OCI-LY3 (cell line): ENCODE results near the gene ZPLD1.

Experiments
- H2AFZ ChIP-seq: fragments of 200-600, 300-600 bp; shearing (Covaris generic); 2 replicates; pipeline ENCODE4 v1.6.0; 2014; ENCODE audit warnings: antibody characterized with exemption, low read depth, low read length
- H3K27ac ChIP-seq: fragments of 200-600, 300-600 bp; sonication (generic); 2 replicates; pipeline ENCODE4 v1.5.1; 2014; ENCODE audit warnings: mild to moderate bottlenecking, low read length, moderate library complexity, mixed read lengths
- H3K27me3 ChIP-seq: fragments of 200-600, 300-600 bp; sonication (generic); 2 replicates; pipeline ENCODE4 v1.6.1; 2014; ENCODE audit warnings: low read depth, low read length, mixed read lengths
- H3K36me3 ChIP-seq: fragments of 200-600, 300-600 bp; sonication (generic); replicated peaks from 2 replicates; pipeline ENCODE3; 2014; ENCODE audit warnings: low read depth, low read length, mixed read lengths
- H3K4me1 ChIP-seq: fragments of 300-600, 200-600 bp; sonication (generic); 2 replicates; pipeline ENCODE4 v1.6.1; 2014; ENCODE audit warnings: low read length, mixed read lengths
- H3K4me2 ChIP-seq: fragments of 200-600, 300-600 bp; sonication (generic); 2 replicates; pipeline ENCODE4 v1.6.1; 2014; ENCODE audit warnings: low read length, mixed read lengths
- H3K4me3 ChIP-seq: fragments of 300-600, 200-600 bp; sonication (generic); 2 replicates; pipeline ENCODE4 v1.5.1; 2014; ENCODE audit warnings: antibody characterized with exemption, mild to moderate bottlenecking, low read length, moderate library complexity
- H3K79me2 ChIP-seq: fragments of 300-600, 200-600 bp; shearing (Covaris generic); 2 replicates; pipeline ENCODE4 v1.6.1; 2014; ENCODE audit warnings: mild to moderate bottlenecking, low read length, mixed read lengths
- H3K9ac ChIP-seq: fragments of 300-600, 200-600 bp; shearing (Covaris generic); 2 replicates; pipeline ENCODE4 v1.6.0; 2014; ENCODE audit warnings: mild to moderate bottlenecking, low read length, moderate library complexity
- H3K9me3 ChIP-seq: fragments of 200-600, 300-600 bp; shearing (Covaris generic); 2 replicates; pipeline ENCODE4 v1.6.1; 2014; ENCODE audit warnings: low read length, mixed read lengths; ENCODE audit not compliant: insufficient read depth
- H4K20me1 ChIP-seq: fragments of 200-600, 300-600 bp; sonication (generic); 2 replicates; pipeline ENCODE4 v1.6.1; 2016; ENCODE audit warnings: low read length, mixed read lengths; ENCODE audit not compliant: insufficient read depth
- CTCF ChIP-seq: fragments of 200-600, 300-600 bp; sonication (generic); IDR thresholded peaks from 2 replicates; pipeline ENCODE4 v1.5.1; 2014; ENCODE audit warnings: antibody characterized with exemption, low read length, low read depth
- EZH2phosphoT487 ChIP-seq: fragments of 200-600 bp; shearing (Covaris generic); IDR thresholded peaks from 2 replicates; pipeline ENCODE4 v1.6.1; 2018; ENCODE audit warnings: antibody characterized with exemption, mixed run types, low read depth

Gene ZPLD1

DNA sequence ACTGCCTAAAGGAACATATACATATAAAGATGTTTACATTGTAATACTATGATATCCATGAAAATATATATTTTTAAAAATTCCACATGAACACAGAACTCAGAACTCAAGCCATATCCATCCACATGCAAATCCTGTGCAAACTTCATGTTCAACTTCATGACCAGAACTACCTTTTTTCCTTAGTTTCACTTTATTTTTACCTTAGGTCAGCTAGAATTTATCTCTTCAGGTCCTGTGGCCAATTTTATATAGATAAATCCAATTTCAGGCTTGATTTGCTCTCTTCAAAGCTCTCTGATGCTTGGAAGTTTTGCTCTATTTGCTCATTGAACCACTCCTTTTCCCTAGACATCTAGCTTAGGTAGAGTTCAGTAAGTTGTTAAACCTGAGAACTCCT is 38.8 kb downstream of the ZPLD1 start:
- Histone ChIP-seq H3K27me3 (no peaks in the 10 kb centered on the region), H3K27ac (no peak overlapping the region), H3K4me1 (no peaks in the 10 kb centered on the region), H3K9me3 (no peaks in the 10 kb centered on the region), H3K9ac (no peak overlapping the region), H4K20me1 (no peaks in the 10 kb centered on the region), H3K4me2 (no peak overlapping the region), H3K79me2 (no peaks in the 10 kb centered on the region), H2AFZ (no peak overlapping the region), H3K36me3 (no peaks in the 10 kb centered on the region), H3K4me3 (no peak overlapping the region)
- TF ChIP-seq EZH2phosphoT487 (no peak), CTCF (no peak)

GRCh38 chr3:102474207-102474606 is 39.4 kb downstream of the ZPLD1 start:
- Histone ChIP-seq H3K4me3 (no peak overlapping the region), H3K4me1 (no peaks in the 10 kb centered on the region), H3K27me3 (no peaks in the 10 kb centered on the region), H3K9me3 (no peaks in the 10 kb centered on the region), H3K79me2 (no peaks in the 10 kb centered on the region), H3K4me2 (no peak overlapping the region), H3K27ac (no peak overlapping the region), H3K9ac (no peak overlapping the region), H2AFZ (no peak overlapping the region), H3K36me3 (no peaks in the 10 kb centered on the region), H4K20me1 (no peaks in the 10 kb centered on the region)
- TF ChIP-seq CTCF (no peak), EZH2phosphoT487 (no peak)

GRCh38 chr3:102476198-102476597 is 41.4 kb downstream of the ZPLD1 start:
- Histone ChIP-seq H3K9me3 (no peaks in the 10 kb centered on the region), H3K4me2 (no peak overlapping the region), H3K4me3 (no peak overlapping the region), H3K79me2 (no peaks in the 10 kb centered on the region), H2AFZ (no peak overlapping the region), H3K9ac (no peak overlapping the region), H3K4me1 (no peaks in the 10 kb centered on the region), H3K27ac (no peak overlapping the region), H3K27me3 (no peaks in the 10 kb centered on the region), H3K36me3 (no peaks in the 10 kb centered on the region), H4K20me1 (no peaks in the 10 kb centered on the region)
- TF ChIP-seq EZH2phosphoT487 (no peak), CTCF (no peak)

DNA sequence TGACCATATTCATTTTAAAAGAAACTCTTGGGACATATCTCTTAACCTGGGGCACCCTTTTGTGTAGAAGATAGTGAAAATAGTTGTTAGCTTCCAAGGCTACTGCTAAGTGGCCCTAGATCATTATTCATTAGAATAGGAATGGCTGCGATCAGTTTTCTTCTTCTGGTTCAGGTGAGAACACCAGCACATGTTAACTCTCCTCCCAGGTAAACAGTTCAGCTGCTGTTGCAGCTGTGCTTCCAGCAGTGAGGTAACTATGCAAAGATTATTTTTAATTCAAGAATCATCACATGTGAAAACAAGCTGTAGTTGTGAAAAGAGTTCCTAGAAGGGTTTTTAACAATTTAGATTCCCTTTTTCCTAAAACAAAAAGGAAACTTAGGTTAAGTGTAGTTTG is 43.3 kb downstream of the ZPLD1 start:
- Histone ChIP-seq H2AFZ (no peak overlapping the region), H3K27me3 (no peaks in the 10 kb centered on the region)

More for the DNA sequence above, 43.3 kb downstream of the ZPLD1 start:
- Histone ChIP-seq H3K79me2 (no peaks in the 10 kb centered on the region), H3K36me3 (no peaks in the 10 kb centered on the region), H4K20me1 (no peaks in the 10 kb centered on the region), H3K9ac (no peak overlapping the region), H3K4me1 (no peaks in the 10 kb centered on the region), H3K4me3 (no peak overlapping the region), H3K27ac (no peak overlapping the region), H3K9me3 (no peaks in the 10 kb centered on the region), H3K4me2 (no peak overlapping the region)
- no peak for TF ChIP-seq EZH2phosphoT487
- TF ChIP-seq CTCF = no peak
